HG03520 (cell line): Measurements from ENCODE around the gene HVCN1.
"Not testable (repeated sequence)": the region's sequence is repeated elsewhere in the genome, so short reads cannot be mapped to it uniquely, and the experiment has no call there.

Experiments
- ATAC-seq: cut with Tn5 transposase; IDR thresholded peaks from one replicate; pipeline ENCODE4 v1.9.1; 2021; ENCODE audit warnings: mild to moderate bottlenecking, moderate library complexity; ENCODE audit not compliant: unreplicated experiment

HVCN1 gene

DNA sequence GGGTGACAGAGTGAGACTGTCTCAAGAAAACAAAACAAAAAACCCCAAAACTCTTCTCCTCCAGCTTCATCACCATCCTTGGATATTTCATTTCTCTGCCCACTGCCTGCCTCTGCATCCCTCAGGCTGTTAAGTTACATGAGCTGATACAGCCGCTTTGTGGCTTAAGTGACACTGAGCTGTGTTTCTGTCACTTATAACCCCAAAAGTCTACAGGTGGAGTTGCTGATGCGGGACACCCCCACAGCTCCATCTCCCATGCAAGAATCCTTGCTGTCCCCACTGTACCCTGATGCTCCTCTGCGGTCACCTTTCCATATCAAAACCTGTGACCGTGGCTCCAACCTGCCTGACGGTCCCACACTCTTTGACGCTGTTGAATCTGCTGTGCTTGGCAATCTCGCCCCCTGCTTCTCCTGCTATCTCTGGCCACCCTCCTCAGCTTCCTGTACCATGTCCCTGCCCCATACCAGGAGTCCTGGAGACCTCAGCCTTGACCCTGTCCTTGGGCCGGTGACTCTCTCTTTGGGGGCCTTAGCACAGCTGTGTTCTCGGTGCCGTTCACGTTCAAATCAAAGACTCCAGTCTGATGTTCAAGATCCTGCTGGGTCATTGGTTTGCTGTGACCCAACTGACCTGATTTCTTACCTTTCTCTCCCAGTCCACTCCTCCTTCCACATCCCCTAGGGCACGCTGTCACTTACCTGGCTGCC is 20.3 kb downstream of the HVCN1 start:
- peak; percentile 6 for ATAC-seq

DNA sequence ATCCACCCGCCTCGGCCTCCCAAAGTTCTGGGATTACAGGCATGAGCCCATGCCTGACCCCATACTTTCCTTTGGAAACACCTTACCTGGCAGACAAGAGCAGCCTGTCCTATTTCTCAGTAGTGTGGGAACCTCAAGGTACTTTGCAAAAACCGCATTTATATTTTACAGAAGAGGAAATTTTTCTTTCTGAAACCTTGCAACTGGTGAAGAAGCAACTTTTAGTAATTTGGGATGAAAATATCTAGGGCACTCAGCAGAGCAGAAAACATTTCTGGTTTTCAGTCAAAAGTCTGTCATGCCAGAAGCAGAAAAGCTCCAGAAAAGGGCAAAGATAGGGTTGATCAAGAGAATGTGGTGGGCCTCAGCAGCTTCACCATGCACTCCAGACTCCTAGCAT is 21.2 kb downstream of the HVCN1 start:
- ATAC-seq: no peak

DNA sequence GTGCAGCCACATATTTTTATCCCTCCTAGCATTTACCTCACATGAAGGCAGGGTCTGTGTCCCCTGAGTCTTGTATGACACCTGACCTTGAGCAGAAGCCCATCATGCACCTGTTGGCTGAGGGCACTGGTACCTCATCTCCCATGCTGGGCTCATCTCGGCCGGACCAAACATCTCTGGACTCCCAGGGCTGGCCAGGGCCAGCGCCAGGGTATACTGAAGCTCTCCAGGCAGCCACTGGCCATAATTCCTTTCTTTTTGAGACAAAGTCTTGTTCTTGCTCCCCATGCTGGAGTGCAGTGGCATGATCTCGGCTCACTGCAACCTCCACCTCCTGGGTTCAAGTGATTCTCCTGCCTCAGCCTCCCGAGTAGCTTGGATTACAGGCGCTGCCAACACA is 22.0 kb downstream of the HVCN1 start:
- no peak for ATAC-seq

DNA sequence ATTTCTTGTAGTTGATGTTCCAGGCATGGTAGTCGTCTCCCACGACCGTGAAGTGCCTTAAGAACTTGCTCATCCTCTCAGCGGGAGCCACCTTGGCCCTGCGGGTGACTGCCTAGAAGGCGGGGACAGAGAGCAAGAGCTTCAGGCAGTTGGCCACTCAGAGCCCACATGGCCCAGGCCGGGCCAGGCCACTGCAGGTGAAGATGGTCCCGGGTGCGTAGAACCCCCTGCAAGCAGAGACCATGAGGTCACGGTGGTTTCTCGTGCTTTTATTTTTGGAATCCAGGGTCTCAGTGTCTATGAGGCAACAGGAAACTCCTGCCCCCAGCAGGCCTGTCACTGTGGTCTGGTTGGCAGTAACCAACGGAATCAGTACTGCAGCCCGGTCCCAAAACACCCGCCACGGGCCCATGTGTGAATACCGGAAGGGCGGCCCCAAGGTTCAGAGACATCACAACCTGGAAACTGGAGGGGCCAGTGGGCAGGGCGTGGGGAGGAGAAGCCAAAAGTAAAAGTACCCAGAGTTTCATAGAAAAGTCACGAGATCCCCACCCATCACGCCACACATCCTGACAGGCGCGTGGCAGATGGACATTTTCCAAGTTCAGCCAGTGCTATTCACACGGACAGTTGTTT is 27.5 kb downstream of the HVCN1 start:
- peak; percentile 82 for ATAC-seq

GRCh38 chr12:110658878-110659277 is 30.0 kb downstream of the HVCN1 start:
- no peak for ATAC-seq

DNA sequence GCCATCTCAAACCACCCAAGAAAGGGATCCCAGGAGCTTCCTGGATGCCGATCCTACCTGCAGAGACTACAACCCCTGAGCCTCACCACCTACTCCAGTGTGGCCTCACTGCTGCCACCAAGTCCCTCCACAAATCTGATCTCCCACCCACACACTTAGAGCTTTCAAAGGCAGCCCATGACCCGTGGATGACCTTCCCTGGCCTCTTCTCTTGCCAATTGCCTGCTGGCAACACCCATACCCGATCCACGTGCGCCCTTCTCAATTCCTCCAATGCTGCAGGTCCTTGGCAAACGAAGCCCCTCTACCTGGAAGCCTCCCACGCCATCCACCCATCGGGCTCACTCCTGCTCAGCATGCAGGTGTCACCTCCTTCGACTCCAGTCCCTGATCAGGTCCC is 30.7 kb downstream of the HVCN1 start:
- no peak for ATAC-seq

DNA sequence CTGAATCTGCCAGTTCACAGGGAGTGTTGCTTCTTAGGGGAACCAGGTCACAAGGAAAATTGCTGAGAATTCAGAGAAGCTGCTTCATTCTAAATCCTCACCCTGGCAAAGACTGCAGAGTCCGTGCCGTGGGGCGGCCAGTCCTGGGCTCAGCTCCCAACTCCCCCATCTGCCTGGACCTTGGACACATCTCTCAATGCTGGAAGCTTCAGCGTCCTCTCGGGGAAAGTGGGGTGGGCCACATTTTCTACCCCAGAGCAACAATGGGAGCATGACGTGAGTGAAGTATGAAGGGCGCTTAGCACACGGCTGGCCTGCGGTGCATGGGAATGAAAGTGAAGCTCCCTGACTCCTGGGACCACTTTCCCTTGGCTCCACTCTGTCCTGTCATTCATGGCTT is 31.2 kb downstream of the HVCN1 start:
- no peak for ATAC-seq

- no peak for ATAC-seq
Observed at GRCh38 chr12:110656071-110656655, 32.8 kb downstream of the HVCN1 start.

DNA sequence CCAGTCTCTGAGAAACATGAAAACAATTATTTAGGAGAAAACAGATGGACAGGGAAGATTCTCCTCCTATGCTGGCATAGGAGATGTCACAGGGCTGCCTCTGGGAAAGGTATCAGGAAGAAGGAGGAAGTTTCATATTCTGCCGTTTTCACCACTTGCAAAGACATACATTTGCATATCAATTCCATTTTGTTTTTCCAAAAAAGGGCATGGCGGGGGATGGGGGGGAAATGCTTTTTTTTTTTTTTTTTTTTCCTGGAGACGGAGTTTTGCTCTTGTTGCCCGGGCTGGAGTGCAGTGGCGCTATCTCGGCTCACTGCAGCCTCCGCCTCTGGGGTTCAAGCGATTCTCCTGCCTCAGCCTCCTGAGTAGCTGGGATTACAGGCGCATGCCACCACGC is 34.7 kb downstream of the HVCN1 start:
- ATAC-seq: not testable (repeated sequence)

DNA sequence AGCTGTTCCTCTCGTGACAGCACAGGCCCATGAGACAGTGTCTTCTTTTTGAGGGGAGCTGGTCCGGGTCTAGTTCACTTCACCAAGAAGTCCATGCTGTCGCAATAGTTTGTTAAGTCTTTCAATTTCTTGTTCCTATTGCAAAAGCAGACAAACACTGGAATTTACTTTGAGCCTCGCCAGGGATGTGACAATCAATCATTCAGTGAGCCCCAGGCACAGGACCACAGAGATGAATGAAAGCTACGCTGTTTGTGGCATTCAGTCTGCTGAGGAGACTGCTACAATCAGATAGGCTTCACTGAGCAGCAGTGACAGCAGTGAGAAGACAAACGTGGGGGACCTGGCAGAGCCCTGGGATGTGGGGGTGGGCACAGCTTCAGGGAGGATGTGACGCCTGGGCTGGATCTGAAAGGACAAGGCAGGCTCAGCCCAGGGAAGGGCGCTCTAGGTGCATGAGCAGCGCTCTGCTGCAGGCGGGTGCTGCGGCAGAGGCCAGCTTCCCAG is 39.5 kb downstream of the HVCN1 start:
- ATAC-seq: no peak

- ATAC-seq: no peak
Observed at GRCh38 chr12:110647631-110648040, 41.3 kb downstream of the HVCN1 start.

GRCh38 chr12:110641521-110641920 is 47.4 kb downstream of the HVCN1 start:
- ATAC-seq: no peak

GRCh38 chr12:110640275-110641025 is 48.5 kb downstream of the HVCN1 start:
- no peak for ATAC-seq

DNA sequence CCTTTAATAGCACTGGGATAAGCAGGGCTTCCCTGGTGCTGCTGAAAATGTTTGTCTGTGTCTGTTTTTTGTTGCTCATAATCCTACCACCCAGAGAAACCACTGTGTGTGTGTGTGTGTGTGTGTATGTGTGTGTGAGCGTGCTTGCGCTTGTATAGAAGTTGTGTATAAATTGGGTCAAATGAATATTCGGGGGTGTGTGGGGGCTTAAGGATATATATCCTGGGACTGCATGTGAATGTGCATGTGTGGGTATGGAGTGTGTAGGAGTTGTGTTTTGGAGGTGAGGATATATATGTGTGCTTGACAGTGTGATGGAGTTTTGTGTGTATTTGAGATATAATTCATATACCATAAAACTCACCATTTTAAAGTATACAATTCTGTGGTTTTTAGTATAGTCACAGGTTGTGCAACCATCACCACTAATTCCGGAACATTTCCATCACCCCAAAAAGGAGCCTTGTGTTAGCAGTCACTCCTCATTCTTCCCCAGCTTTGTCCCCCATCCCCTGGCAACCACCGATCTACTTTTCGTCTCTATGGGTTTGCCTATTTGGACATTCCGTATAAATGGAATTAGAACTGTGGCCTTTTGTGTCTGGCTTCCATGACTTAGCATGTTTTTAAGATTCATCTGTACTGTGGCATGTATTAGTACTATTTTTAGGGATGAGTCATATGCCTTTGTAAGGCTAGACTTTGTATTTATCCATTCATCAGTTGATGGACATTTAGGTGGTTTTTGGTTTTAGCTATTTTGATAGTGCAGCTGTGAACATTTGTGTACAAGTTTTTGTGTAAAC is 49.4 kb downstream of the HVCN1 start:
- no peak for ATAC-seq

- ATAC-seq: no peak
Observed at GRCh38 chr12:110638796-110639195, 50.1 kb downstream of the HVCN1 start.

DNA sequence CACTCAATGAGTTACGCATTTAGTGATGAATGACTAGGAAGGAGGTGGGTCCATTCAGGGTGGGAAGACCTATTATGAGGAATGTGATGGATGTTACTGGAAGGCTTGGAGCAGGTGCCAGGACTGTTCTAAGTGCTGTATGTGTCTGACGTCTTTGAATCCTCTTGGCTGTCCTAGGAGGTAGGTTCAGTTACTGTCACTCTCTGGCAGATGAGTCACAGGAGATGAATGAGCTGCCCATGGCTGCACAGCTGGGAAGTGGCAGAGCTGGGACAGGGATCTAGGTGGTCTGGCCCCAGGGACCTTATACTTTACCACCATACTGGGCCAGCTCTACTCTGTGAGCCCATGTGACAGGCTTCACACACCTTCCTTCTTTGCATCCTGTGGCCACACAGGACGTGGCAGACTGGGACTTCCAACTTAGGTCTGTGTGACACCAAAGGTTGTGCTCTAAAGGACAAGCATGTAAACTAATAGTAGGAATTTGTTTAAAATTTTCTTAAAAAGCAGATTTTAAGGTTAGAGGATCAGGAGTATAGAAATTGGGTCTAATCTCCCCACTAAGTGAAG is 51.0 kb downstream of the HVCN1 start:
- ATAC-seq: no peak

DNA sequence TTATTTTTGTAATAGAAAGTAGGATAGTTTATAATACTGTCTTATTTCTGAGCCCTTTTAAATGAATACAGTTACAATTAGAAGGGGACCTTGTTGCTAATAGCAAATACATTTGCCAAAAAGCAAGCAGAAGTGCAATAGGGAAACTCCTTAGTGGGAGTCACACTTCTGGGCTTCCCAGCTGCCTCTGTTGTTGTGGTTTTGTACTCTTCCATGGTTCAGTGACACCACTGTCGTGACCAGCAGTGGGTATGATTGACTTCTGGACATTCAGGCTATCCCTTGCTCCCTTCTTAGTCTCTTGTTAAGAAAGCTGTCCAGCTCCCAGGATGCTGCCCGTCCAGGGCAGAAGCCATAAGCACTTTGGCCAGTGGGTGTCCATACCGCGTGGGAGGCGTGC is 52.4 kb downstream of the HVCN1 start:
- ATAC-seq: no peak

DNA sequence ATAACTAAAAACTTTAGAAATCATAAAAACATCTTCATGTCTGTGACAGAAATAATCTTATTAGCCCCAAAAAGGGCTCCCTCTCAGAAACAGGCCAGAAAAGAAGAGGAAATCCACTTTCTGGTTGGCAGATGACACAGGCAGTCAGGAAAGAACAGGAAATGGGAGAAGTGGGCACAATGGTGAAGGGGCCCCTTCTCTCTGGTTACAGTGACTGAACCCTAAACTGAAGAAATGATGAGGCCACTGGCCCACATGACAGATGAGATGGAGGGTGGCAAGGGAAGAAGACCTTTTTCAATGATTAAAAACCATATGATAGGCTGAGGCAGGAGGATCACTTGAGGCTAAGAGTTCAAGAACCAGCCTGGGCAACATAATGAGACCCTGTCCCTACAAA is 53.9 kb downstream of the HVCN1 start:
- no peak for ATAC-seq

DNA sequence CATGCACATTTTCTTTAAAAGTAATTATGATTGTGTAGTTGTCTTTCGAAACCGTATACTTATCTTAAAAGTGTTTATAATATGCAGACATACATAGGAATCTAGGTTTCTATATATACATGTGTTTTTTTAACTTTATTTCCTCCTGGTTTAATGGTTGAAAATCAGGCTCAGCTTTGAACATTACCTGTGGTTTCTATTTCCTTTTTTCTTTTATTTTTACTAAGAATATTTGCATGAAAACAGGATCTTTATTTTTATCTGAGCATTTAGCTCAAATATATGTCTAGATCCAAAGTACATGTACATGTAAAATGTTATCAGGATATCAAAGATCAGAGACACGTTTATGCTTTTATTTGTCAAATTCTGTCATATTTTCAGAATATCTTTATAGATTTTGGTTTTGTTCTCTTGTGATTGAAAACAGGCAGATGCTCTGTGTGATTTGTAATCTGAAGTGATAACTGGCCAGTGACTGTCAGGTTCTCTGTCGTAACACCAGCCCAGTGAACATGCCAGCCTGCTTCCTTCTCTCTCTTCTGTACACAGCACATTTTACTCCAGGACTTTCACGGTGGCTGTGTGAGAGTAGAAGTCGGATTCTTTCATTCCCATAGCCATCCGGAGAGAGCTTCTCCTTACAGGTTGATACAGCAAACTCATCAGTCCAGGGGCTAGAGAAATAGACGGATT is 61.3 kb downstream of the HVCN1 start:
- no peak for ATAC-seq

- ATAC-seq: no peak
Observed at GRCh38 chr12:110622582-110622981, 66.3 kb downstream of the HVCN1 start.
